Measurements from ENCODE around the gene ARHGAP26.

Gene ARHGAP26

DNA sequence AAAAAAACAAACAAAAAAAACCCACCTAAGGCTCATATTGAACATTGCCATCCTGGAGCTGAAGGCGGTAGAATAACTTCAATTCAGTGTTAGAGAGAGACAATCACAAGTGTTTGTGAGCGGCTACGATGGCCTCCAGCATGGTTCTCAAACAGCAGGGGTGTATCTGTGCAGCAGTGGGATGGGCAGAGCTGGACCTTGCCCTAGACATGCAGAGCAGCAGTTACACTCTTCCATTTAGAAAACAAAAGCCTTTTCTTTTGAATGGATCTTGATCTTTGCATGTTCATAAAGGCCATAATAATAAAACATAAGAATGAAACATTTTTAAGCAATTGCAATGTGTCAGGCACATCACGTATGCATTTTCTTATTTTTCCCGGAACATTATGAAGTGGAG lies 50.3 kb downstream of the ARHGAP26 start:
- no peak overlapping the region for H3K4me2 ChIP-seq (ENCODE audit: low read length)
- no peaks in the 10 kb centered on the region for H3F3A ChIP-seq (ENCODE audit: control insufficient read depth, insufficient read depth)
- no peaks in the 10 kb centered on the region; the same call in 1 of the 2 replicates for H3K27me3 ChIP-seq (ENCODE audit: control insufficient read depth, low read length)
- H3K4me1 ChIP-seq (ENCODE audit: control insufficient read depth, low read length), result no peaks in the 10 kb centered on the region
- H3K27ac ChIP-seq (ENCODE audit: low read depth, low read length), result no peak overlapping the region
- no peaks in the 10 kb centered on the region for H3K9me3 ChIP-seq (ENCODE audit: control insufficient read depth, insufficient read depth, low read length)
- TF ChIP-seq, protein P1, sequence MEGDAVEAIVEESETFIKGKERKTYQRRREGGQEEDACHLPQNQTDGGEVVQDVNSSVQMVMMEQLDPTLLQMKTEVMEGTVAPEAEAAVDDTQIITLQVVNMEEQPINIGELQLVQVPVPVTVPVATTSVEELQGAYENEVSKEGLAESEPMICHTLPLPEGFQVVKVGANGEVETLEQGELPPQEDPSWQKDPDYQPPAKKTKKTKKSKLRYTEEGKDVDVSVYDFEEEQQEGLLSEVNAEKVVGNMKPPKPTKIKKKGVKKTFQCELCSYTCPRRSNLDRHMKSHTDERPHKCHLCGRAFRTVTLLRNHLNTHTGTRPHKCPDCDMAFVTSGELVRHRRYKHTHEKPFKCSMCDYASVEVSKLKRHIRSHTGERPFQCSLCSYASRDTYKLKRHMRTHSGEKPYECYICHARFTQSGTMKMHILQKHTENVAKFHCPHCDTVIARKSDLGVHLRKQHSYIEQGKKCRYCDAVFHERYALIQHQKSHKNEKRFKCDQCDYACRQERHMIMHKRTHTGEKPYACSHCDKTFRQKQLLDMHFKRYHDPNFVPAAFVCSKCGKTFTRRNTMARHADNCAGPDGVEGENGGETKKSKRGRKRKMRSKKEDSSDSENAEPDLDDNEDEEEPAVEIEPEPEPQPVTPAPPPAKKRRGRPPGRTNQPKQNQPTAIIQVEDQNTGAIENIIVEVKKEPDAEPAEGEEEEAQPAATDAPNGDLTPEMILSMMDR (IDR thresholded peaks at IDR 0.05; ENCODE audit: low read depth, low read length, poor library complexity, severe bottlenecking), result no peak
- no peak for TF ChIP-seq EZH2phosphoT487 (IDR thresholded peaks at IDR 0.05; ENCODE audit: borderline replicate concordance, low read length)
- no peaks in the 10 kb centered on the region for H4K20me1 ChIP-seq (ENCODE audit: control insufficient read depth, insufficient read depth, low read depth, low read length)
- H3K79me2 ChIP-seq (ENCODE audit: control insufficient read depth, low read length), result no peaks in the 10 kb centered on the region
- H3K36me3 ChIP-seq (ENCODE audit: control insufficient read depth, low read length), result no peaks in the 10 kb centered on the region
- no peaks in the 10 kb centered on the region for H3K9me2 ChIP-seq (replicated peaks; ENCODE audit: control insufficient read depth, low read length)
- H3K4me3 ChIP-seq (ENCODE audit: low read length), result no peak overlapping the region

- no peaks in the 10 kb centered on the region for H3K79me2 ChIP-seq (ENCODE audit: control insufficient read depth, low read length)
- H3K9me2 ChIP-seq (replicated peaks; ENCODE audit: control insufficient read depth, low read length), result no peaks in the 10 kb centered on the region
- H4K20me1 ChIP-seq (ENCODE audit: control insufficient read depth, insufficient read depth, low read depth, low read length), result no peaks in the 10 kb centered on the region
- no peak overlapping the region for H3K4me3 ChIP-seq (ENCODE audit: low read length)
- H3K4me2 ChIP-seq (ENCODE audit: low read length), result no peak overlapping the region
- H3K27me3 ChIP-seq (ENCODE audit: control insufficient read depth, low read length), result no peaks in the 10 kb centered on the region; the same call in 1 of the 2 replicates
- no peaks in the 10 kb centered on the region for H3K9me3 ChIP-seq (ENCODE audit: control insufficient read depth, insufficient read depth, low read length)
- H3K36me3 ChIP-seq (ENCODE audit: control insufficient read depth, low read length), result no peaks in the 10 kb centered on the region
- TF ChIP-seq EZH2phosphoT487 (IDR thresholded peaks at IDR 0.05; ENCODE audit: borderline replicate concordance, low read length), result no peak
- TF ChIP-seq, protein P1 (IDR thresholded peaks at IDR 0.05; ENCODE audit: low read depth, low read length, poor library complexity, severe bottlenecking), result no peak
- H3K27ac ChIP-seq (ENCODE audit: low read depth, low read length), result no peak overlapping the region
- H3K4me1 ChIP-seq (ENCODE audit: control insufficient read depth, low read length), result no peaks in the 10 kb centered on the region
- no peaks in the 10 kb centered on the region for H3F3A ChIP-seq (ENCODE audit: control insufficient read depth, insufficient read depth)
These were observed 51.0 kb downstream of the ARHGAP26 start for GRCh38 chr5:142821034-142821732.

DNA sequence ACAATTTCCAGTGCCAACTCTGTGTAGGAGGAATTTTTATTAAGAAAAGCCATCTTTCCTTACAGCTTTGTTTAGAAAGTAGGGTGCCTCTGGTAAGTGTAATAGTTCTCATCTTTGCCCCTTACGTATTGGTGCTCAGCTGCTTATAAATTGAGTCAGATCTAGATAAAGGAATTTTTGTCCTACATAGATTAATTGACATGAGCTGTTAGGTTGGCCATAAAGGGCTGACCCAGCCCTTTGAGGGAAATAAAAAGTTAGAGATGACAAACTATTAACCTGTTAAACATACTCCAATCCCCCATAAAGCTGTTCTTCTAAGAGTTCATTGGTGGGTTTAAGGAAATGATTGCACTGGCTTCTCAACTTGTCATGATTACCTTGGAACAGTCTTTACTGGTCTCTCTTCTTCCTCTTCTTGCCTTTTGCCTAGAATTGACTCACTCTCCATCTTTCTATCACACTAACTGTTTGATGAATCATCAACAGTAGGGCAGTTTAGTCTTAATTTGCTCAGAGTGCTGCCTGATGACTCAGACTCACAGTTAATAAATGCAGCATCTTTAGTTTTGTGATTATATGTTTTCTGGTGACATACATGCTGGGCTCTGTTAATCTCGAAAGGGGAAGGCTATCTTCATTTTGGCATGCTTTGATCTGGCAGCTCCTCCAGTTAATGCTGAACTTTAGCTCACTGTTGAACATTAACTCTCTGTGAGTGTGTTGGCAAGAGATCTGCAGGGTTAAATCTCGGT lies 51.7 kb downstream of the ARHGAP26 start:
- no peak overlapping the region for H3K27ac ChIP-seq (ENCODE audit: low read depth, low read length)
- no peaks in the 10 kb centered on the region for H3K9me3 ChIP-seq (ENCODE audit: control insufficient read depth, insufficient read depth, low read length)
- no peaks in the 10 kb centered on the region for H3K4me1 ChIP-seq (ENCODE audit: control insufficient read depth, low read length)
- H3F3A ChIP-seq (ENCODE audit: control insufficient read depth, insufficient read depth), result no peaks in the 10 kb centered on the region
- no peaks in the 10 kb centered on the region for H3K9me2 ChIP-seq (replicated peaks; ENCODE audit: control insufficient read depth, low read length)
- TF ChIP-seq, protein P1 (IDR thresholded peaks at IDR 0.05; ENCODE audit: low read depth, low read length, poor library complexity, severe bottlenecking), result no peak
- no peak for TF ChIP-seq EZH2phosphoT487 (IDR thresholded peaks at IDR 0.05; ENCODE audit: borderline replicate concordance, low read length)
- no peaks in the 10 kb centered on the region for H3K36me3 ChIP-seq (ENCODE audit: control insufficient read depth, low read length)
- no peaks in the 10 kb centered on the region for H4K20me1 ChIP-seq (ENCODE audit: control insufficient read depth, insufficient read depth, low read depth, low read length)
- H3K4me2 ChIP-seq (ENCODE audit: low read length), result no peak overlapping the region
- H3K4me3 ChIP-seq (ENCODE audit: low read length), result no peak overlapping the region
- H3K79me2 ChIP-seq (ENCODE audit: control insufficient read depth, low read length), result no peaks in the 10 kb centered on the region
- no peaks in the 10 kb centered on the region; the same call in 1 of the 2 replicates for H3K27me3 ChIP-seq (ENCODE audit: control insufficient read depth, low read length)

All from DOHH2 (cell line).